HG02623 (cell line): ENCODE data around the gene GIMAP4.
"Not testable (repeated sequence)": the region's sequence is repeated elsewhere in the genome, so short reads cannot be mapped to it uniquely, and the experiment has no call there.

Experiments
- ATAC-seq: cut with Tn5 transposase; IDR thresholded peaks from one replicate; pipeline ENCODE4 v1.9.1; 2021; ENCODE audit warnings: moderate library complexity; ENCODE audit not compliant: unreplicated experiment

GIMAP4 gene

DNA sequence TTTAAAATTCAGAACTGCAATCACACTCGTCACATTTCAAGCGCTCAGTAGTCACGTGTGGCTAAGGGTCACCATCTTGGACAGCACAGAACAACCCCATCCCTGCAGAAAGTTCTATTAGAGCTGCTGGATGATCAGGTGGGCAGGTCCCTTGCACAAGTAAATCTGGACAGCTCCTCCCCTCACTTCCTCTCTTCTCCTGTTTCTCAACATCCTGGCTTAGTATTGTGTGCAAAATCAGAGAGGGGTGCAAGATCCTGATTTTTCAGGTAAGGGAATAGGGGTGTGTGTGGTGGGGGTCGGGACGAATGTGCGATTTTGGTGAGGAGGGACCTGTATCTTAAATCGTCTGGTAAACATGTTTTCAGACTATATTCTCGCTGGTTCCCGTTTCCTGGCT, at the start of gene GIMAP4:
TSS of gene GIMAP4 (plus strand) at position 222 of the 400 bp plus-strand sequence. CDS start 2,512 bp downstream, outside the sequence.
- no peak for ATAC-seq

DNA sequence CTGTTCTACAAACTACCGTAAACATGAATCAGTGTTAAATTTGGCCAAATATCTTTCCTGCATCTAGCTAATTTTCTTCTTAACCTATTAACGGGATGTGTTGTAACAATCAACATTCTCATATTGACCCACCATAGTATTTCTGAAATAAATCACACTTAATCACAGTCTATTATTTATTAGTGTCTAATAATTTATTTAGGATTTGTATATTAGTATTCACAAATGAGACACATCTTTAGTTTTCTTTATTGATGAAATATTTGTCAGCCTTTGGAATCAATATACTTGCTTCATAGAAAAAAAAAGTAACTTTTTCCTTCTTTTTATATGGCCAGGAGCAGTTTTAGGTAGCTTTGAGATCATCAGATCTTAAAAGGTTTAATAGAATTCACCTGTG, 47.9 kb upstream of the GIMAP4 start:
- no peak for ATAC-seq

DNA sequence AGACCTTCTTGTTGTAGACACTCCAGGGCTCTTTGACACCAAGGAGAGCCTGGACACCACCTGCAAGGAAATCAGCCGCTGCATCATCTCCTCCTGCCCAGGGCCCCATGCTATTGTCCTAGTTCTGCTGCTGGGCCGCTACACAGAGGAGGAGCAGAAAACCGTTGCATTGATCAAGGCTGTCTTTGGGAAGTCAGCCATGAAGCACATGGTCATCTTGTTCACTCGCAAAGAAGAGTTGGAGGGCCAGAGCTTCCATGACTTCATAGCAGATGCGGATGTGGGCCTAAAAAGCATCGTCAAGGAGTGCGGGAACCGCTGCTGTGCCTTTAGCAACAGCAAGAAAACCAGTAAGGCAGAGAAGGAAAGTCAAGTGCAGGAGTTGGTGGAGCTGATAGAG, 47.0 kb upstream of the GIMAP4 start:
- ATAC-seq = no peak

DNA sequence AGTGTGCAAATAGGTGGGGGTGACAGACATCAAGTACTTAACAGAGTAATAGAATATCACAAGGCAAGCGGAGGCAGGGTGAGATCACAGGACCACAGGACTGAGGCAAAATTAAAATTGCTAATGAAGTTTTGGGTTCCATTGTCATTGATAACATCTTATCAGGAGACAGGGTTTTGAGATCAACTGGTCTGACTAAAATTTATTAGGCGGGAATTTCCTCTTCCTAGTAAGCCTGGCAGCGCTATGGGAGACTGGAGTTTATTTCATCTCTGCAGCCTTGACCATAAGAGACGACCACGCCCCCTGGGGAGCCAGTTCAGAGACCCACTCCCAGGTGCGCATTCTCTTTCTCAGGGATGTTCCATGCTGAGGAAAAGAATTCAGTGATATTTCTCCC, 44.3 kb upstream of the GIMAP4 start:
- ATAC-seq = not testable (repeated sequence)

DNA sequence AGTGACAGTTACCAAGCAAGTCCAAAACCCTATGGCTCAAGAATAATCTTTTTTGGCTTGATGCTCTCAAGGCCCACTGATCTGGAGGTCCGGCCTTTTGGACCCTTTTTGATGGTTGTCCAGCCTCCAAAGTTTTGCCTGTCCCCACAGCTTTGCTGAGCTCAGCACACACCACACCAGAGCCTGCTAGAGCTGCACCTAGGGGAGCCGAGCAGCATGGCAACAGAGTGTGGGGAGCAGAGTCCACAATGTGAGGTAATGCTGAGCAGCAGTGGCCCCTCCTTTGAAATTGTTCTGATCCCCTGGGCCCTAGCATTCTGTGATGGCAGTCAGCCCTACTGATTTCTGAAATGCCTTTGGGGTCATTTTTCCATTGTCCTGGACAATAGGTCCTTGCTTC, 43.2 kb upstream of the GIMAP4 start:
- no peak for ATAC-seq

DNA sequence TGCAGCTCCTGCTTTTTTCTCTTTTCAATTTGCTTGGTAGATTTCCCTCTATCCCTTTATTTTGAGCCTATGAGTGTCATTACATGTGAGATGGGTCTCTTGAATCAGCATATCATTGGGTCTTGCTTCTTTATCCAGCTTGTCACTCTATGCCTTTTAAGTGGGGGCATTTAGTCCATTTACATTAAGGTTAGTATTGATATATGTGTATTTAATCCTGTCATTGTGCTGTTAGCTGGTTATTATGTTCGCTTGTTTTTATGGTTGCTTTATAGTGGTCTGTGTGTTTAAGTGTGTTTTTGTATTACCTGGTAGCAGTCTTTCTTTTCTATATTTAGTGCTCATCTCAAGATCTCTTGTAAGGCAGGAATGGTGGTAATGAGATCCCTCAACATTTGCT, 35.5 kb upstream of the GIMAP4 start:
- ATAC-seq = no peak

DNA sequence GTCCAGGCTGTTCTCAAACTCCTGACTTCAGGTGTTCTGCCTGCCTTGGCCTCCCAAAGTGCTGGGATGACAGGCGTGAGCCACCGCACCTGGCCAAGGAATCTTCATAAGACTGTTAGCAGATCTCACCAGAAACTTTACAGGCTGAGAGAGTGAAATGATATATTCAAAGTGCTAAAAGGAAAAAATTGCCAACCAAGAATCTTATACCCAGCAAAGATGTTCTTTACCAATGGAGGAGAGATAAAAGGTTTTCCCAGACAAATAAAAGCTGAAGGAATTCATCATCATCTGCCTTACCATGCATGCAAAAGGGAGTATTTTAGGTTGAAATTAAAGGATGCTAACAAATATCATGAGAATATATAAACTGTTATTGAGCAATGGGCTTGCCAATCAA, 28.9 kb upstream of the GIMAP4 start:
- no peak for ATAC-seq

DNA sequence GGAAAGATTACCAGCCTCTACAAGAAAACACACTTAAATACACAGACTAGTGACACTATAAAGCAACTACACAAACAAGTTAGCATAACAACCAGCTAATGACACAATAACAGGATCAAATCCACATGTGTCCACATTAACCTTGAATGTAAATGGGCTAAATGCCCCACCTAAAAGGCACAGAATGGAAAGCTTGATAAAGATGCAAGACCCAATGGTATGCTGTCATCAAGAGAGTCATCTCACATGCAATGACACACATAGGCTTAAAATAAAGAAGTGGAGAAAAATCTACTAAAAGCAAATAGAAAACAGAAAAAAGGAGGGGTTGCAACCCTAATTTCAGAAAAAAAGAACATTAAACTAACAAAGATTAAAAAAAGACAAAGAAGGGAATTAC, 14.0 kb upstream of the GIMAP4 start:
- ATAC-seq = no peak

DNA sequence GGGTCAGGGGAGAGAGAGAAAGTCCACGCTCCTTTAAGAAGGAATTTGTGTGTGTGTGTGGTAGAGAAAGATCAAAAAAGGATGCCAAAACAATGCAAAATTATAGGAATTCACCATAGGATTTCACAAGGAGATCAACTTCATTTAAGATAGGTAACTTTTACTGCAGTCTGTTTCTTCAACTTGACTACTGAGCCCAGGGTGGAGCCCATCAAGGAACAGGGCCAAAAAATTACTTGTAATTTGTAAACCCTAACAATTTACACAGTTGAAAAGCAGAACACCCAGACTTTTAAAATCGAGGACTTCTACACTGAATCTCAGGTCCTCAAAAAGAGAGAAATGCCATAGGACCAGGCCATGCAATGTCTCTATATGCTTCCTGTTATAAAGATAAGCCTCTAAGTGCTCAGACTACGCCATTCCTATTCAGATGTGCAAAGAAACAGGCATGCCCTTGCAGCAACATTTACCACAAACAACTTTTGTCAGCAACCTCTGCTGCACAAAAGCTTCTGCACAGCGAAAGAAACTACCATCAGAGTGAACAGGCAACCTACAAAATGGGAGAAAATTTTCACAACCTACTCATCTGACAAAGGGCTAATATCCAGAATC, 10.6 kb upstream of the GIMAP4 start:
- no peak for ATAC-seq

DNA sequence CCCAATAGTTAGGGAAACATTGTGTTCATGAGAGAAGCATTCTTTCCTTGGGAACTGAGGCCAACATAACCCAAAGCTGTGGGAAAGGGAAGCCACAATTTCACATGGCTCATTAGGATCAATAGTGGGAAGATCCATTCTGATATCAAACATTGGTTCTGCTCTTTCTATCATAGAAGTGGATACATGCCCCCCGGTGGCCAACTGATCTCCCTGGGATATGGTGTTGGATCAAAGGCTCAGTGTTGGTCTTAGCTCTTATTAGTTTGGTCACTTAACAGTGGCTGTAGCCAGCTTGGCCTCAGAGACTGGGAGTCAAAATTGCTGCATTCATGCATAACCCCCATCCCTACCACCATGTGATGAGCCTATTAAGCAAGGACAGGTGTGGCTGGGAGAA, 6.7 kb upstream of the GIMAP4 start:
- ATAC-seq = no peak

DNA sequence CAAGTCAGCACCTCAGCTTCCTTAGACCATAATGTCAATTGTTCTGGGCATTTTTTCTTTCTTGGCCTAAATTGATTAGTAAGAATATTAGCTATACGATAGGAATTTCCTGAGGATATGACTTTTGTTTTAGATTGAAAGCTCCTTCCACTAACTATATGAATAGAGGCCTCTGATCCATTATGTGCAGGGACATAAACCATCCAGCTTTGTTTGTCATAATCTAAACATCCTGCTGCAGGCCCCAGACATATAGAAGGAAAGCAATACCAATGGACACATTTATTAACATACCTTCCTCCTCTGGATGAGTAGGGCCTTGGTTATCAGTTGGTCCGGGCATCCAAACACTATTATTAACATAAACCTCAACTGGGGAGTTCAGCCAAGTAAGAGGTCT, 4.3 kb upstream of the GIMAP4 start:
- no peak for ATAC-seq

DNA sequence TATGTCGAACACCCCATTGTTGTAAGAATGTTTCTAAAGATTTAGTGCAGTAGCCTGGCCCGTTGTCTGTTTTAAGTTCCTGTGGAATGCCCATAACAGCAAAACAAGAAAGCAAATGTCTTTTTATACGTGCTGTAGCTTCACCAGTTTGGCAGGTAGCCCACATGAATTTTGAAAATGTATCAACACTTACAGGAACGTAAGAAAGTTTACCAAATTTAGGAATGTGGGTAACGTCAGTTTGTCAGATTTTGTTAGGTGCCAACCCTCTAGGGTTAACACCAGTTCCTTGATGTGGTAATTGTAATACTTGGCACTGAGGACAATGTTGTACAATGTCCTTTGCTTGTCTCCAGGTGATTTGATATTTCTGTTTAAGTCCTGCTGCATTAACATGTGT, 3.2 kb upstream of the GIMAP4 start:
- ATAC-seq = no peak

DNA sequence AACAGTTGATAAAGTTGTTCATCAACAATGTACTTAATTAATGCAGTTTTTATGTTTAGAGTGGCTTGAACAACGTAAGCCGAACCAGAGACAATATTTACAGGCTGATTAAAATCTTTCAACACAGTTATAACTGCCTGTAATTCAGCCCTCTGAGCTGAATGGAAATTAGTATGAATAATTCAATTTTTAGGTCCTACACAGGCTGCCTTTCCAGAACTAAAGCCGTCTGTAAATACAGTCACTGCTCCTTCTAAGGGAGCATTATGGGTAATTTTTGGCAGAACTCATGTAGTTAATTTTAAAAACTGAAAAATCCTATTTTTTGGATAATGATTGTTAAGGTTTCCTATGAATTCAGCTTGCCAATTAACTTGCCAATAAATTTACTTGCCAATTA, 2.6 kb upstream of the GIMAP4 start:
- no peak for ATAC-seq

DNA sequence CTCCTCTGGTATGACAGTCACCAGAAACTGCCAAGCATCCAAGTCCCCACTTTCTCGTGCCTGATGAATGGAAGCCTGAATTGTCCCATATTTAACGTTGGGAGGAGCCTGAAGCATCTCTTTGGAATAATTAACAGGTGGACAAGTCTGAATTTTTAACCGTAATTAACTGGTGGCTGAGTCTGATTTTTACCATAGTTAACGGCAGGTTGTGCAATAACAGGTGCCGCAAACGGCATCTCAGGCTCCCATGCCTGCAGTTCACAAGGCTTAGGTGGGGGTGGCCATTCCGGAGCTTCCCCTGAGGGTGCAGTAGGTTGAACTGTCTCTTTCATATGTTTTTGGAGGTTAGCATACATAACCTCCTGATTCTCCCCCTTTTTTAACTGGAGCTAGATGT, 2.0 kb upstream of the GIMAP4 start:
- ATAC-seq = no peak

DNA sequence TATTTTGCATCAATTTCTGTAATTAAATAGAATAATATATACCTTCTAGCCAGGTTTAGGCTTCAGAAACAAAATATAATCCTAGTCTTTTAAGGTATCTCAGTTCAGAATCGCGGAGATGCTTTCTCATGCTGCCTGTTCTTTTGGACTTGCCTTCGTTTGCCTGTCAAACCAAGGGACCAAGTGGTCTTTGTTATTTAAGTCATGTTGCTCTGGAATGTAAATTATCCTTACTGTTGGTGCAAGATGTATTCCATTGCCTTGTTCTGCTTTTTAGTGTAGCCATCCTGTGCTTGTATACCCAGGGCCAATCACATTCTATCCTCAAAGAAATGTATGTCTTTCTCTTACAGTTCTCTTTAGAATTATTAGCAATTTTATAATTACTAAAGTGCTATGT, 1.1 kb upstream of the GIMAP4 start:
- no peak for ATAC-seq

DNA sequence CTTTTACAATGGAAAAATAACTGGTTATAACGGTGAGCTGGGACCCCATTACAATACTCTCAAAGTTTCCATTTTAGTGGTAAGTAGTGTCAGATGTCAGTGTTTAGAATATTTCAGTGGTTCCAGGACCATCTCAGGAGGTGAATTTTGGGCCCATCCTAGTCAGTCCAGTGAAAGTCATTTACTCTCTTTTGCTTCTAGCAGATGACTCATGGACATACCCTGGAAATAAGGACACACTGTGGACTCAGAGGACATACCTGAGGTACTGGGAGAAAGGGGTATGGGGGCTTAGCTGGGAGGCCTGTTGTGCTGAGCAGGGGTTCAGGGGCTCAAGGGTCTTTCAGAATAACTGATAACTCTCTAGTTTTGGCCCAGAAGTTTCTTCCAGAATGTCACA, 618 bp upstream of the GIMAP4 start:
- no peak for ATAC-seq

DNA sequence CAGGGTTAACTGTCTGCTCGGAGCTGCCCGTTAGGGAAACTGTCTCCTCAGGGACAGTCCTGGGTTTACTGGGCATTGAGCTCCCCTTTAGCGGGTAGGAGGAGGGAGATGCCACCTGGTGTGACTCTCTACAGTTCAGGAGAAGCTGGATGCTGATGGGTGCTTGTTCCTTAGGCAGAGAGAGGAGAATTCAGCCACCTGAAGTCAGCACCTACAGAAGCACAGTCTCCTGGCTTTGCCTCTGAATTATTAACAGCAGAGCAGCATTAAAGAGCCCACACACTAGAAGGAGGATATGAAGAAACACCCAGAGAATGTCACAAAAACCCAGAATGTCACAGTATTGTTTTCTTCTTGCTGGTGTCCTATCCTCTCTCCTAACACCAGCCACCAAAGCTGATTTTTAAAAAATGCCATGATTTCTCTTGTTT, 696 bp downstream of the GIMAP4 start:
- no peak for ATAC-seq

DNA sequence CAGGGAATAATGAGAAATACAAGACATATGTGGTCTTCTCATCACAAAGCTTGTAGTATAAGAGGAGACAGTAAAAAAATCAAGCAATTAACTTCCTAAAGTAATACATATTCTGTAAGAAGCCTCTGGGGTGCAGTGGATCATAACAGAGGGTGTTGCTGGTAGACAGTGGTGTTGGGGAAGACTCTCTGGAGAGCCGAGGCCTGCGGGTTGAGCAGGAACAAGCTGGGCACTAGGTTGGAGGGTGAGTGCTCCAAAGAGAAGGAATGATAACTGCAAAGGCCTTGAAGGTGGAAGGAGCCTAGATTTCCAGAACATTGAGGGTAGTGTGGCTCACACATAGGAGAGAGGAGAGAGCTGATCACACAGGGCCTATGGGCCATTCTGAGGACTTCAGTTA, 1.5 kb downstream of the GIMAP4 start:
- ATAC-seq = no peak

DNA sequence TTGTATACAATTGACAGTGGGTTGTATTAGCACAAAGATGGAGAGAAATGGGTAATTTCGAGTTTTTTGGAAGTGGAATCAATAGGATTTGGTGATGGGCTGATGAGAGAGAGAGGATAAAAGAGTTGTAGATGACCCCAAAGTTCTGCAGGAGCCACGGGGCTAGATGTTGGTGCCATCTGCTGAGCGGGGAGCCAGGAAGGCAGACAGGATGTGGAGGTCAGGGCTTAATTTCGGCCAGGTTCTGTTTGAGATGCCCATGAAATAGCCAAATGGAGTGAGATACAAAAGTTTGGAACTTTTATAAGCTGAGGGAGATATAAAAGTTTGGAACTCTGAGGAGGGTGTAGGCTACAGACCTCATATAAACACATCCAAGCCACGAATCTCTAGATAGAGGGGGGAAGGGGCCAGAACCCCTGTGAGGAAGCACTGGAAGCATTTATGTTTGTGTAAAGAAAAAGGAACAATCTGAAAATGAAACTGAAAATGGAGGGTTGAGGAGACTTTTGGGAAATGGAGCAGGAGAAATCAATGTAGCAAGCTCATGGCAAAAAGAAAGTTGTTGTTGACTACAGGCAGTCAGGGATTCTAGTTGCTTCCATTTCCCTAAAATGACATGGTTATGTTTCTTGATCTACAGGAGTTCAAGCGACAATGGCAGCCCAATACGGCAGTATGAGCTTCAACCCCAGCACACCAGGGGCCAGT, 2.2 kb downstream of the GIMAP4 start:
- no peak for ATAC-seq

DNA sequence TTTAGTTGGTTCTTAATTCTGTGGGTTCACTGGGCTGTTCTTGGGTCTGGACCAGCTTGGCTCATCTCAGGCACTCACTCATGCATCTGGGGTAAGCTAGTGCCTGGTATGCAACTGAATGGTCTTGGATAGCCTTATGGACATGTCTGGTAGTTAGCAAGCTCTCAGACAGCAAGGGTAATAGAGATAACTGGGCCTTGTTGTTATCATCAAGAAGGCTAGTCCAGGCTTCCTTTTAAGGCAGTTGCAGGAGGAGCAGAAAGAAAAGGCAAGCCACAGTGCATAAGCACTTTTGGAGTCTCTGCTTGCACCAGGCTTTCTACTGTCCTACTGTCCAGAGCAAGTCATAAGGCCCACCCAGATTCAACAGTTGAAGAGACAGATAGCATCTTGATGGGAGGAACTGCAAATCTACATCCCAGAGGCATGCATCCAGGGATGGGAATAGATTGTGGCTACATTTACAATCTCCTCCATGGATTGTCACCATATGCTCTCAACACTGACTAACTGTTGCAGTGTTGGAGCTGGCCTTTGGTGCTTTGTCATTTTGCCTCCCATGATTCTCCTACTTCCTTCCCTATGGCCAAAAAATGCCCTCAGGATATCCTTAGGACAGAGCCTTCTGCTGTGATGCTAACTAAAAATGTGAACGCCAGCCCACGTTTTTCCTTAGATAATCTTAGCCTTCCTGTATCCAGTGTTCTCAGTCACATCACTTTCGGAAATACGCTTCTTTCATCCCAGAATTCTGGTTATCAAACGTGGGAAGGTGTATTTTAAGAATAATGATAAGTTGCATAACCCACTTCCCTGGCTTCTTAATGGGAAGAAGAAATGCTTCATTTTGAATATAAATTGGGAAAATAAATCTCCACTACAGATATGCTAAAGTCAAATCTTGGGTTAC, 3.6 kb downstream of the GIMAP4 start:
- no peak for ATAC-seq

DNA sequence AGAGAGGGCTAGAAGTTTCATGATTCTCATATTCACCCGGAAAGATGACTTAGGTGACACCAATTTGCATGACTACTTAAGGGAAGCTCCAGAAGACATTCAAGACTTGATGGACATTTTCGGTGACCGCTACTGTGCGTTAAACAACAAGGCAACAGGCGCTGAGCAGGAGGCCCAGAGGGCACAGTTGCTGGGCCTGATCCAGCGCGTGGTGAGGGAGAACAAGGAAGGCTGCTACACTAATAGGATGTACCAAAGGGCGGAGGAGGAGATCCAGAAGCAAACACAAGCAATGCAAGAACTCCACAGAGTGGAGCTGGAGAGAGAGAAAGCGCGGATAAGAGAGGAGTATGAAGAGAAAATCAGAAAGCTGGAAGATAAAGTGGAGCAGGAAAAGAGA, 5.3 kb downstream of the GIMAP4 start:
- no peak for ATAC-seq
